GM19467 (cell line): Measurements from ENCODE around the gene DCPS.
A peak's percentile ranks its signal among the peaks of the same experiment; 100 is the strongest.
"Not testable (repeated sequence)": the region's sequence is repeated elsewhere in the genome, so short reads cannot be mapped to it uniquely, and the experiment has no call there.

ENCODE experiments used
- ATAC-seq: cut with Tn5 transposase; IDR thresholded peaks from one replicate; pipeline ENCODE4 v1.9.1; 2021; ENCODE audit warnings: mild to moderate bottlenecking, moderate library complexity; ENCODE audit not compliant: unreplicated experiment

The DCPS gene, protein sequence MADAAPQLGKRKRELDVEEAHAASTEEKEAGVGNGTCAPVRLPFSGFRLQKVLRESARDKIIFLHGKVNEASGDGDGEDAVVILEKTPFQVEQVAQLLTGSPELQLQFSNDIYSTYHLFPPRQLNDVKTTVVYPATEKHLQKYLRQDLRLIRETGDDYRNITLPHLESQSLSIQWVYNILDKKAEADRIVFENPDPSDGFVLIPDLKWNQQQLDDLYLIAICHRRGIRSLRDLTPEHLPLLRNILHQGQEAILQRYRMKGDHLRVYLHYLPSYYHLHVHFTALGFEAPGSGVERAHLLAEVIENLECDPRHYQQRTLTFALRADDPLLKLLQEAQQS

DNA sequence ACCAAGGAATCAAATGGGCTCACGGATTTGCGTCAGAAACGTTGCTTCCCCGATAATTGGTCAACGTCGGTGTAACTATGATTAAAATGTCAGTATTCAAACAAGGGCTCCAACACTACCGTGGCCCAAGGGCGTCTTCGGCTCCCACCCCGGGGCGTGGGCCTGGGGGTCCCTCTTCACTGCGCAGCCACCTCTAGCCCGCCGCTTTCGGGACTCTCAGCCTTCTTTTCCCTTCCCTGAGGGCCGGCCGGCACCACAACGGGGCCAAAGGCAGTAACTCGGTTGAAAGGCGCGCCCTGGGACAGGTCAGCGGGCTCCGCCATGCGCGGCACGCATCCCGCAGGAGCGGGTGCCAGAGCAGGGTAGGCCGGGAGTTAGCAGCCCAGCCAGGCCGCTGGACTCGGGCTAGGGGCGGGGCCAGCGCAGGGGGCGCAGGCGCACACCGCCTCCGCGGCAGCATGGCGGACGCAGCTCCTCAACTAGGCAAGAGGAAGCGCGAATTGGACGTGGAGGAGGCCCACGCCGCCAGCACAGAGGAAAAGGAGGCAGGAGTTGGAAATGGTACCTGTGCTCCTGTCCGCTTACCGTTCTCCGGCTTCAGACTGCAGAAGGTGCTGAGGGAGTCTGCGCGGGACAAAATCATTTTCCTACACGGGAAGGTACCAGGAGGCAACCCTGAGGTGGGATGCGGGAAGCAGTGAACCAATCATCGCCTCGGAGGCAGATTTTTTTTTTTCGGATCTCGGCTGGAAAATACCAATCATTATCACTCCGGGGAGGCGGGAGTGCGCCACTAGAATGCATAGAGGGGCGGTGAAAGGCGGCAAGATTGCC, at the start of gene DCPS:
TSS of gene DCPS (plus strand) at position 438 of the 834 bp plus-strand sequence. CDS start at position 459, 21 bp downstream.
- ATAC-seq: peak; percentile 91

DNA sequence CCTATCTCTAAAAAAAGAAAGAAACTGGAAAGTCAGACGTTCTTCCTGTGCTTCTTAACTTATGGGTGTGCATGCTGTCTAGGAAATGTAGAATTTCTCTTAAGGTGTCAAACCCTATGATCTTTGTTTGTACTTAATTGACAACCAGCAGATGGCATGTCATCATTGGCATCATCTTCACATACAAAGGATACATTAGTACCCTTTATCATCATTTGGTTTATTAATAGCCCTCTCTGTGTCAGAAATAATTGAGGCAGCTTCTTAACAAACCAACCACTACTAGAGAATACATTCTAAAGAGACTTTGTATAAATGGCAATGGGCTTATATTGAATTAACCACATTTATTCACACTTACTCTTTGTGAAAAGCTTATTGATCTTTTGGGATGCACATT, 49.0 kb upstream of the DCPS start:
- ATAC-seq: no peak

DNA sequence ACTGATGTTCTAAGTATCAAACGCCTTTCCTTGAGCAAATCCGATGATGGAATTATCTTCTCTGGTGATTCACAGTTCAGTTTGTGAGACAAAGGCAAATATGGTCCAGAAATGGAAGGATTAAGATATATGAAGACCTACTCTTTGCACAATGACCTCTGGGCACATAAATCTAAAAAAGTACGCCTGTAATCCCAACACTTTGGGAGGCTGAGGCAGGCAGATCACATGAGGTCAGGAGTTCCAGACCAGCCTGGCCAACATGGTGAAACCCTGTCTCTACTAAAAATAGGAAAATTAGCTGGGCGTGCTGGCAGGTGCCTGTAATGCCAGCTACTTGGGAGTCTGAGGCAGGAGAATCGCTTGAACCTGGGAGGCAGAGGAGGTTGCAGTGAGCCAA, 48.4 kb upstream of the DCPS start:
- ATAC-seq: not testable (repeated sequence)

DNA sequence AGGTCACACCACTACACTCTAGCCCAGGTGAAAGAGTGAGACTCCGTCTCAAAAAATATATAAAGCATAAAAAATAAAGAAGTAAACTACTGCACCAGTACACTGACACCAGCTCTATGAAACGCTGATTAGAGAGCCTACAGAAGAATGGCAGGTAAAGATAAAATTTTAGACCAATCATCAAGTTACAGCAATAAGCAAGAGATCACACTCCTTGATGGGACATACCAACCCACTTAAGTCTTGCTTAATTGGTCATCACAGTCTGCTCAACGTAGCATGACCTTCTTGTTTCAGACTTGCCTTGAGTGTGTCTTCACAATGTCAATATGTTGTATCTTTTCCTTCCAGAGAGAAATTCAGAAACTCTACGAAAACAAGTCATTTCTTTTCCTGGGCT, 47.6 kb upstream of the DCPS start:
- ATAC-seq: no peak

DNA sequence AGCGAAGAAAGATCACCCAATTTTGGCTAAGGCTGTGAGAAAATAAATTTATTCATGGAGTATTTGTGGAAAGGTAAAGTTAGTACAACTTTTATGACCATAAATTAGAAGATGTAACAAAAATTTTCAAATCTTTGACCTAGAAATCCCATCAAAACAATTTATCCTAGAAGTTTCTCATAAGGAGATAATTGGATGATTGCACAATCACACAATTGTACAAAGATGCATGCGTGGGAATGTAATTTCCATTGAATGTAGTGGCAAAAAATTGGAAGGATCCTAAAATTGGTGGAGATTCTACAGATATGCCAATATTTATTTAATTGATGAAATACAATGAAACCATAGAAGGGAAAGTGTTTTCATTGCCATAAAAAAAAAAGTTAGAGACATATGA, 46.7 kb upstream of the DCPS start:
- no peak for ATAC-seq

DNA sequence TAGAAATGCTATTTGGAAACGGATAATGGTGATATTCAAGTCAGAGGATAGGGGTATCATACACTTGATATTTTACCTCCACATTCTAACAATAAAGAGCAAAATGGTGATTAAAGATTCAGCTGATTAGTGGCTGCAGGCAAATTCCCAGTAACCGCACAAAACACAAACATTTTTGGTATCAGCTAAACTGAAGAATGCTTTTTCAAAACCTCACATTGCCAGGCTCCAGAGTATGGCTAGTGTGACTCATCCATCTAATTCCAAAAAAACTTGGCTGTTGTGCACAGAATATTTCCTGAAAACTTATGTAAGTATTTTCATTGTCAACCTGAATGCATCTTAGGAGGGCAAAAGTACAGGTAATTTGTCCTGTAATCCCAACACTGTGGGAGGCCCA, 46.1 kb upstream of the DCPS start:
- no peak for ATAC-seq

DNA sequence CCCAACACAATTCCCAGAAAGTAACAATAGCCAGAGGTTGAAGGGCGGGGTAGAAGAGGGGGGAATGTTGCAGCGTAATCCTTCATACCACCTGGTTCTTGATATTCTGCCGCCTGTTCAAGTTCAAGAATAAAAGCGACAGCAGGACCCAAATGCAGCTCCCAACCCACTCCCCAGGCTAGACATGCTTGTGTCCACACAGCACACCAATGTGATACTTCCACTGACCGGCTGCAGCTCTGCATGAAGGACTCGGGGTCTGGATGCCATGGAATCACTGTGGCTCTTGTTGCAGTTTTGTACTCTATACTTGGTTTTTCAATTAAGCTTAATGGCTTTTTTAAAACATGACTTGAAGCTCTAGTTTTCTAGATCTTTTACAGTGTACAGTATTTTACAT, 41.6 kb upstream of the DCPS start:
- no peak for ATAC-seq

DNA sequence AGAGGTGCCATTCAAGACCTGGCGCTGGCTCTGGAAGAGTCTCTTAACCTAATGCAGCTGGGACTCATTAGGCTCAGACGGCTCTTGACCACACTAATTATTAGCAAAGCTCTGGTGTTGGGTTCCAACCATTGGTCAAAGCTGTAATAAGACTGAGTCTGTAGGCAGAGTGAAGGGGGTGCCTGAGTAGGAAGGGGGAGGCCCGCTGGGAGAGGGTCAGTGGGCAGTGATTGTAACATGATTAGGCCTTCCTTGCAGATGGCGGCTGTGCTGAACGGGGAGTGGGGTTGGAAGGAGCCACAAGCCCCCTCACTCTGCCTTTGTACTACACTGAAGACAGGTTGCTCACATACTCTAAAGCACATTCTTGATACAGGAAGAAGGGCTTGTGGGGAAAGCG, 40.4 kb upstream of the DCPS start:
- no peak for ATAC-seq

DNA sequence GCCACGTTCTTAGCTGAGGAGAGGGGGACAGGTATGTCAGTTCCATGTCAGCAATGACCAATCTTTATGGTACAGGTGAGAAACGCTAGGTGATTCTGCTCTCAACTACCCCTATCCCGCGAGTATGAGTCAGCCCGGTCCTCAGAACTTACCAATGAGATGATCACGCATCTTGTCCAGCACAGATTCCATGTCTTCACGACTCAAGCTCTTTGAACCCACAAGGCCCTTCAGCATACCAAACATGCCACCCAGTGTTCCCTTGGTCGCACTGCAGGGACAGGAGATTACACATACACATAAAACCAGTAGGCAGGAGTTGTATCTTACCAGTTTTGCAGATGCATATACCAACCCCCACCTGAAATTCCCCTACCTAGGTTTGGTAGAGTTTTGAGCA, 38.0 kb upstream of the DCPS start:
- no peak for ATAC-seq

DNA sequence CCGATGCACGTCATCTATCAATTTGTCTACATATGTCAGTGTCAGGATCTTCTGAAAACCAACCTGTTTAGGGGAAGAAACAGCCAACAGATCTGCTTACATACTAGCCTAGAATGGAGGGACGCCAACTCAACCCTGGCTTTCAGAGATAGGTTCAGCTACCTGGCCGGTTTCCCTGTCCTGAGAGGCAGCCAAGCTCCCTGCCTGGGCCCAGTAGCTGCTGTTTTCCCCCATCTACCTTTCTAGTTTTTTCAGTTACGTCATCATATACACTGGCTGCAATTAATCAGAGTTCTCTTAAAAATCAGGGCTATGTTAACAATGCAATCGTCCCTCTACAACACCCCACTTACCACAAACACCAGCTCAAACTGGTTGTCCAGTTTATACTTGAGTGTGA, 36.2 kb upstream of the DCPS start:
- no peak for ATAC-seq

DNA sequence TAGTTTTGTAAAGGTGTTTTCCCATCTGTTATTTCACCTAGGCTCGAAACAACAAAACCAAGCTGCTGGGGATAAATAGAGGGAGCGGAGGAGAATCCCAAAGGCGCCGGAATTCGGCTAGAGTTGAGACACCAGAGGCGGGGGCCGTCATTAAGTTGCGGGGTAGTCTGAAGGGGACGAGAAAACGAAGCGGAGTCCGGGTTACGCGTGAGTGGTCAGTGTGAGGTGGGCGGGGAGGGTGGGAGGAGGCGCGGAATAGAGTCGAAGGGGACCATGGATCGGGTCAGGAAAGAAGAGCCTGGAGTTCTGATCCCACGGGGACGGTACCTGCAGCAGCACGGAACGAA, 35.5 kb upstream of the DCPS start:
- ATAC-seq: peak; percentile 4

DNA sequence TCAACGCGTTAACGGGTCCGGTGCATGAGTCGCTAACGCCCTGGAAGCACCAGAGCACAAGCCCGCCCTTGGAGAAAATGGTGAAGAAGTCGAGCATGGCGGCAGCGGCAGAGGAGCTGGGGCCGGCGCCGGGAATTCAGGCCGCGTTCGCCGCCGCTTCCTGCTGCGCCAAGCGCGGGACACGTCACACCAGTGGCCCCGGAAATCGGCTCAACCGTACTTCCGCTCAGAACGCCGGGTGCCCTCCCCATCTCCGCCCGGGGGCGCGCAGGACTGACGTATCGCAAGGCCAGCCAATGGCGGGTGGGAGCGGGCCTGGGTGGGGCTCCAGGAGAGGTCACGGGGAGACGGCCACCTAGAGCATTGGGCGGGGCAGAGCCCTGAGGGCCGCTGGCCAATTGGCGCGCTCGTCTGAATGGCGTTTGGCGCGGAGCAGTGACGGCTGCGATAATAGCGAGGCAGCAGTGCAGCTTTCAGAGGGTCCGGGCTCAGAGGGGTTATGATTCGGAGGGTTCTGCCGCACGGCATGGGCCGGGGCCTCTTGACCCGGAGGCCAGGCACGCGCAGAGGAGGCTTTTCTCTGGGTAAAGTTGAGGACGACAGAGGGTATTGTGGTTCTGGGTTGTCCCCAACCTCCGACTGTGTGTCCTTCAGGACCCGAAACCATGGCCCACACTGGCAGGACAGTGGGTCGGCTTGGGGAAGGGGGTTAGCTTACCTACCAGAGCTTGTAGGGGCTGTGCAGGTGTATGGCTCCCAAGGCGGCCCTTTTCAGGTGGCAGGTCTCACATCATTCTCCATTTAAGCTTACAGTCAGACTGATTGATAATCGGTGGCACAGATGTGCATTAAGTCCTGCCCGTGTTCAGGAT, 34.9 kb upstream of the DCPS start, which contains the start of the genes FOXRED1 and SRPRA:
TSS of gene FOXRED1 (plus strand) at position 447 of the 872 bp plus-strand sequence. CDS start at position 500, 53 bp downstream.
TSS of gene SRPRA (minus strand) at position 188 of the 872 bp plus-strand sequence. CDS start at position 97, 91 bp downstream.
- ATAC-seq: peak; percentile 98

DNA sequence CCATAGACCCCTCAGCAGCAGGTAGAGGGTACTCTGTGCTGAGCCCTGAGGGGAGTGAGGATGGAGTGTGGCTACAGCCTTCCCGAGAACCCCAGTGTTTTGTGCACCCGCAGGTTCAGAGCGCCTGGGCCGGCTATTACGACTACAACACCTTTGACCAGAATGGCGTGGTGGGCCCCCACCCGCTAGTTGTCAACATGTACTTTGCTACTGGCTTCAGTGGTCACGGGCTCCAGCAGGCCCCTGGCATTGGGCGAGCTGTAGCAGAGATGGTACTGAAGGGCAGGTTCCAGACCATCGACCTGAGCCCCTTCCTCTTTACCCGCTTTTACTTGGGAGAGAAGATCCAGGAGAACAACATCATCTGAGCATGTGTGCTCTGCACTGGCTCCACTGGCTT, 26.5 kb upstream of the DCPS start:
- ATAC-seq: no peak

DNA sequence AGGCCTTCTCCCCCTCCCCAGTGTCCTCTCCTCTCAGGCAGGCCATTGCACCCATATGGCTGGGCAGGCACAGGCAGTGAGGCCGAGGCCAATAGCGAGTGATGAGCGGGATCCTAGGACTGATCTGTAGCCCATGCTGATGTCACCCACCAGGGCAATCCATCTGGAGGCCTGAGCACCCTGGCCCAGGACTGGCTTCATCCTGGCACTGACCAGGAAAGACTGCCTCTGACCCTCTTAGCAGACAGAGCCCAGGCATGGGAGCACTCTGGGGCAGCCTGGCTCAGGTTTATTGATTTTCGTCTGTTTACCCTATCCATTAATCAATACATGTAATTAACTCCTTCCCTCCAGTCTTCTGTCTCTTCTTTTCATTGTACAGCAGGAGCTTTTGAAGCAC, 26.1 kb upstream of the DCPS start:
- no peak for ATAC-seq

DNA sequence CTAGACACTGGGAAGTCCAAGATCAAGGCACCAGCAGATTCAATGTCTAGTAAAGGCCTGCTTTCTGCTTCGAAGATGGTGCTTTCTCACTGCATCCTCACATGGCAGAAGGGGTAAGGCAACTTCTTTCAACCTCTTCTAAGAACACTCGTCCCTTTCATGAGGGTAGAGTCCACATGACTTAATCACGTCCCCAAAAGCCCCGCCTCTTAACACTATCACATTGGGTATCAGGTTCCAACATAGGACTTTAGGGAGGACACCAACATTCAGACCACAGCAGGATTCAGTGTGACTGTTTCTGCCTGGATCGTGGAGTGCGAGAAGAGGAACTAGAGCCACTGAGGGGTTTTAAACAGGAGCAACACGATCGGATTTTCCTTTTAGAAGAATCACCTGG, 24.7 kb upstream of the DCPS start:
- ATAC-seq: no peak

DNA sequence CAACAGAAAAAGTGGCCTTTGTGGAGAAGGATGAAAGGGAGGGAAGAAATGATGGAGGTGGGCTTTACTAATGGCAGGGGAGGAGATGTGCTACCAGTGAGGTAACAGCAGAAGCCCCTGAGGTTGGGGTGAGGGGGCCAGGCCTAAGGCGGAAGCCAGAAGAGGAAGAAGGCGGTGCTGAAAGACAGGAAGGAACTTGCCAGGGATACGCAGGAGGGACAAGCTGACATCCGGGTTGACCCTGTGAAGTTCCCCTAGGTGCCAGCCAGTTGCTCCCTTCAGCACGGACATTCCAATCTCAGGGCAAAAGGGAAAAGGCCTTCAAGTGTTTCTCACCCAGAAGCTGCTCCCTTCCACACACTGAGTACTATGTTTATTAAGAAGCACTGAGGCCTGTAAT, 23.3 kb upstream of the DCPS start:
- ATAC-seq: no peak

DNA sequence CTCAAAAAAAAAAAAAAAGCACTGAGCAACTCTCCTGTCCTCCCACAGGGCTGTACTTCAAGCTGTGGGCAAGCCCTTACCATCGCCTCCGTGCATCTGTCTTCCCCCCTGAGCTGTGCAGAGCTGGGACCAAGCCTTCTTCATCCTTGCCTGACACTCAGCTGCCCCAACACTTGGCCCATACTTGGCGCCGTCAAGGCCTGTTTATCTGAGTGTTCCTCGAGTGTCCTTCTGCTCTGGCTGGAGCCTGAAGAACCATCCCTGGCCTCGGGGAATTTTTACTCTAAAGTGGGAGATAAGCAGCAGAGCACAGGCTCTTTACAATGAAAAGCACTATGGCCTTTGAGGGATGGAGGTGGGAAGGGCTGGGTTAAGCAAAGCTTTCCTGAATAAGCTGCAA, 22.6 kb upstream of the DCPS start:
- ATAC-seq: no peak

DNA sequence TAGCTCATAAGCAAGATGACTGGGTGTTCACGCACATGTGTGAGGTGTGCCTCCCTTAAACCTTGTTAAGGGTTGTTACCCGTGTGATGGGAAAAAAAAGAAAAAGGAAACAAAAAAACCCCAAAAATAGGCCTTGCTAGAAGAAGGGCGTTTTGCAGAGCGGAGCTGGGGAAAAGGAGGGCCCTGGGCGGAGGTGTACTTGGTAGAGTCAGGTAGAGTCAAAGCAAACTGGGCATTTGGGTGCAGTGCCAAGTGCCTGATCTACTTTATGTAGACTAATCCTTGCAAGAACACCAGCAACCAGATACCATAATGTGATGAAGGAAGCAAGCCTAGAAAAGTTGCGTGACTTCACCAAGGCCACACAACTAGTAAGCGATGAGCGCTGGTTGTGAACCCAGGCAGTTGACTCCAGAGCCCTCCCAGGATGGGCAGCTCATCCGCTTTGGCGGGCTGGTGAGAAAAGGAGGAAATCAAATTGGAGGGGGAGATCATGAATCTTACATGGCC, 22.1 kb upstream of the DCPS start:
- no peak for ATAC-seq

DNA sequence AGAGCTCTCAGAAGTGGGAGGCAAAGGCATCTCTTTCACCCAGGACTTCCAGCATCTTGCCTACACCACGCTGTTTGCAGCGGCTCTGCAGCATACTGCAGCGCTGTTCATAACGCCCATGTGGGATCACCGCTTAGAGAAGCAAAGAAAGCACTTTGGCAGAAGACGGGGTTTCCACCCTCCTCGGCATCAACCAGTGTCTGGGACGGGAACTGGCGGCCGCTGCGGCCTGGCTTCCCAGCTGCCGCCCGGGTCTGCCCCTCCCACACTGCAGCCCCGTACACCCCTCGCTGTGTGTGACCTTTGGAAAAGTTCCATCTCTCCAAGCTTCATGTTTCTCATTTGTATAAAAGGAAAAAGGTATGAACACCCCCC, 21.5 kb upstream of the DCPS start:
- ATAC-seq: no peak

DNA sequence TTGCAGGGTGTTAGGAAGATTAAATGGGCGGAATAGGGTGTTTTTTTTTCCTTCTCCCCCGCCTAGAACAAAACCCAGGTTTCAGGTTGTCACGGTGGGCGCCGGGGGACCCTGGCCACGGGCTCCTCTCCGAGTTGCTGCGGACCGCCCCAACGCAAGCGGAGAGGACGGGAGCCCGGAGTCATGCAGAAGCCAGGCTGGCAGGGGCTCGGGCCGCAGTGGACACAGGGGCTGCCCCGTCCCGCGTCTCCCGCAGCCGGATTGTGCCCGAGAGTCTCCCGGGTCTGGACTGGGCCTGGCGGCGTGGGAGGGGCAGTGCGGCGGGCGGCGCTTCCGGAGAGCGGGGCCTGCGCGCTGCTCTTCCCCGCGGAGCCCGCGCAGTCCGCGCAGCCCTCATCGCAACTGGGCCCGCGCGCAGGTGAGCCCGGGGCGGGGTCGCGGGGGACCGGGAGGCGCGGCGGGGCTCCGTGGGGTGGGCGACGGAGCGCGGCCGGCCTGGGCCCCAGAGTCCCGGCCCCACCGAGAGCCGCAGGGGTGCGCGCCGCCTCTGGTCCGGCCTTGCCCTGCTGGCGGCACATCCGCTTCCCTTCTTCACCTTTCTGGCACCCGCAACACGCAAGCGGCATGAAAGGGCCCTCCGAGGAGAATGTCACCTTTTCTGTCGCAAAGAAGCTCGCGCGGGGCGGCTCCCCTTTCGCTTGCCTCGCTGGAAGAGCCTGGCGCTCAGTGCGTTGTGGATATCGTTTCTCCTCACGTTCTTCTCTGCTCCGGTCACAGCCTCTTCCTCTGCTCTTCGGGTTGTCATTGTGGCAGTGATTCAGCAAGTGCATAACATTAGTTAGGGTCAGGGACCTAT, 20.9 kb upstream of the DCPS start, which contains the start of gene TIRAP:
TSS of gene TIRAP (plus strand) at position 358 of the 856 bp plus-strand sequence. CDS start 7,802 bp downstream, outside the sequence.
- ATAC-seq: peak; percentile 62
